Measurements from ENCODE around the gene MAP1LC3A. TPM values are rescaled to one million over a fixed set of nuclear protein-coding genes. Genes with fewer than 3 reads are reported as not detected.

The MAP1LC3A gene
- 30.8 and 39.5 TPM in 2 replicates for total RNA-seq

GRCh38 chr20:34558320-34559218 lies at the start of gene MAP1LC3A:
Gene MAP1LC3A, plus strand, starts transcription at chr20:34558718. Its CDS starts 151 bp downstream, at chr20:34558869.

GRCh38 chr20:34516247-34517113 lies 42.0 kb upstream of the MAP1LC3A start, which contains the start of gene DYNLRB1:
Gene DYNLRB1, plus strand, starts transcription at chr20:34516422. Its CDS starts 37 bp downstream, at chr20:34516459.

Other genes with a start within 250 kb of the MAP1LC3A start
- 47.0 and 60.8 TPM in 2 replicates for gene ITCH, start 195.4 kb upstream of the MAP1LC3A start, total RNA-seq
- 131 and 161 TPM in 2 replicates for gene DYNLRB1, start 42.3 kb upstream of the MAP1LC3A start, total RNA-seq
- 14.0 and 21.0 TPM in 2 replicates for gene PIGU, start 118.4 kb downstream of the MAP1LC3A start, total RNA-seq
- gene TP53INP2, start 145.6 kb downstream of the MAP1LC3A start, total RNA-seq: 4.6 and 5.7 TPM in 2 replicates

All from myometrial cell (primary cell).